Activated CD4-positive, alpha-beta T cell treated with anti-CD3 and anti-CD28 coated beads, Interleukin-2, Interleukin-6, amounts not matched to agents 100 ng/mL and 50 ng/mL, durations not matched to agents 16 hours and 8 hours (primary cell): ENCODE data around the gene PJVK.

Source experiments
- DNase-seq: peaks from one replicate; pipeline ENCODE4 v3.0.0-alpha.2; 2020

The PJVK gene

GRCh38 chr2:178482437-178482836 is 31.3 kb downstream of the PJVK start:
- DNase-seq: peak; percentile 51

GRCh38 chr2:178484245-178485041 is 33.3 kb downstream of the PJVK start:
- DNase-seq: no peak

- no peak for DNase-seq
These were observed 34.2 kb downstream of the PJVK start for GRCh38 chr2:178485356-178485755.

GRCh38 chr2:178491612-178492011 is 40.4 kb downstream of the PJVK start:
- no peak for DNase-seq

- no peak for DNase-seq
These were observed 44.9 kb downstream of the PJVK start for GRCh38 chr2:178496049-178496448.

GRCh38 chr2:178498137-178498536 is 47.0 kb downstream of the PJVK start:
- no peak for DNase-seq

- no peak for DNase-seq
These were observed 48.5 kb downstream of the PJVK start for GRCh38 chr2:178499640-178500039.

GRCh38 chr2:178502751-178503150 is 51.6 kb downstream of the PJVK start:
- no peak for DNase-seq

GRCh38 chr2:178506101-178506500 is 54.9 kb downstream of the PJVK start:
- DNase-seq: no peak

- no peak for DNase-seq
These were observed 55.3 kb downstream of the PJVK start for GRCh38 chr2:178506524-178506923.

- no peak for DNase-seq
These were observed 55.8 kb downstream of the PJVK start for GRCh38 chr2:178506949-178507348.

GRCh38 chr2:178508646-178509045 is 57.5 kb downstream of the PJVK start:
- no peak for DNase-seq

GRCh38 chr2:178510384-178510783 is 59.2 kb downstream of the PJVK start:
- DNase-seq: no peak
